Esophagus squamous epithelium (tissue), 5 donors: Measurements from ENCODE around the gene KIF26B. TPM values are rescaled to one million over a fixed set of nuclear protein-coding genes. Genes with fewer than 3 reads are reported as not detected.

ENCODE experiments used
- DNase-seq: peaks from one replicate; lab custom pipeline; 2025; lab: John Stamatoyannopoulos, UW
- H3K27ac ChIP-seq, 4 donors: fragments of 200-600 bp; sonication (generic); one replicate each; pipeline ENCODE4 v1.5.1; 2016 to 2019; ENCODE audit warnings: mild to moderate bottlenecking in 1 of 4
- H3K27me3 ChIP-seq, 4 donors: fragments of 200-600 bp; sonication (generic); 1 replicate in 3 of 4; 2 replicates in 1 of 4; pipeline versions ENCODE4 v1.5.1 to v1.6.0; 2017 to 2021; ENCODE audit warnings: antibody characterized with exemption in 1 of 4
- H3K36me3 ChIP-seq, 3 donors: fragments of 200-600 bp; sonication (generic); one replicate each; pipeline ENCODE4 v1.5.1; 2016 to 2019
- H3K4me1 ChIP-seq, 3 donors: fragments of 200-600 bp; sonication (generic); one replicate each; pipeline ENCODE4 v1.5.1; 2017 to 2019
- H3K4me3 ChIP-seq, 4 donors: fragments of 200-600 bp; sonication (generic); 1 replicate in 3 of 4; 2 replicates in 1 of 4; pipeline ENCODE4 v1.5.1; 2016 to 2019; ENCODE audit warnings: mild to moderate bottlenecking in 2 of 4, moderate library complexity in 1 of 4
- H3K9me3 ChIP-seq, 3 donors: fragments of 200-600 bp; sonication (generic); one replicate each; pipeline ENCODE4 v1.5.1; 2016 to 2019
- CTCF ChIP-seq, 6 experiments: fragments of 450-650 bp in 4 of 6; fragments of 200-600 bp in 2 of 6; sonication (generic) in 2 of 6; IDR thresholded peaks; one replicate each; pipeline ENCODE4 v1.5.1; 2016 to 2019; ENCODE audit warnings: antibody characterized with exemption in 6 of 6, mild to moderate bottlenecking in 4 of 6, moderate library complexity in 4 of 6
- POLR2A ChIP-seq, 4 donors: fragments of 450-650 bp; IDR thresholded peaks; one replicate each; pipeline ENCODE4 v1.6.1; 2017; ENCODE audit warnings: antibody characterized with exemption in 4 of 4, mild to moderate bottlenecking in 4 of 4, moderate library complexity in 3 of 4
- WGBS, 2 donors: methylation state at CpG; one replicate each; pipeline ENCODE4 v1.1.5; 2018; 5-methylcytosine and 5-hydroxymethylcytosine counted together
- intact Hi-C: fragments of 100-400 bp; cut with DNase I; formaldehyde crosslinking; loops from one replicate; pipeline ENCODE4 v1.15.0; 2022
- total RNA-seq, 4 donors: library from RNA; depleted of rRNA; stranded (reverse); fragments of >200 nt; gene quantifications; one replicate each; pipeline ENCODE4 v1.1.0, GENCODE V29; 2016
- donor health status: DM: yes; HTN: yes; CAD: no.

The KIF26B gene
- total RNA-seq, 4 donors from 2014 or later: 0.23 to 2.7 (median 1.0) TPM

GRCh38 chr1:245211035-245211749 is 56.4 kb downstream of the KIF26B start:
- TF ChIP-seq POLR2A (IDR thresholded peaks at IDR 0.05) (no peak), CTCF (IDR thresholded peaks at IDR 0.05) (no peak)
- 83 to 100% methylated on average over 6 to 10 of the region's 11 CpGs for WGBS, 2 donors
- intact Hi-C loops: no loop called here
- no peak overlapping the region for H3K27ac ChIP-seq
- no peaks in the 10 kb centered on the region for H3K27me3 ChIP-seq
- no peak for DNase-seq
- H3K36me3 ChIP-seq: no peaks in the 10 kb centered on the region
- H3K9me3 ChIP-seq: peaks cover 0 to 25% (median 17%) of the 10 kb centered on the region in 3 donors
- no peaks in the 10 kb centered on the region for H3K4me1 ChIP-seq
- no peak overlapping the region for H3K4me3 ChIP-seq

GRCh38 chr1:245211761-245212160 is 57.0 kb downstream of the KIF26B start:
- no peak overlapping the region for H3K27ac ChIP-seq
- no peak for DNase-seq
- intact Hi-C loops: no loop called here
- no peaks in the 10 kb centered on the region for H3K27me3 ChIP-seq
- H3K9me3 ChIP-seq: peaks cover 0 to 19% (median 12%) of the 10 kb centered on the region in 3 donors
- TF ChIP-seq CTCF (IDR thresholded peaks at IDR 0.05): no peak
- no peaks in the 10 kb centered on the region for H3K4me1 ChIP-seq
- H3K36me3 ChIP-seq: no peaks in the 10 kb centered on the region
- H3K4me3 ChIP-seq: no peak overlapping the region
- WGBS, 2 donors: 74 to 100% methylated on average over 2 to 3 of the region's 10 CpGs

GRCh38 chr1:245212221-245212710 is 57.5 kb downstream of the KIF26B start:
- no peaks in the 10 kb centered on the region for H3K27me3 ChIP-seq
- DNase-seq: no peak
- H3K4me1 ChIP-seq: no peaks in the 10 kb centered on the region
- no peak overlapping the region for H3K27ac ChIP-seq
- WGBS, 2 donors: 92 to 95% methylated on average over 11 to 15 of the region's 15 CpGs
- H3K36me3 ChIP-seq: no peaks in the 10 kb centered on the region
- intact Hi-C loops: no loop called here
- TF ChIP-seq CTCF (IDR thresholded peaks at IDR 0.05) (no peak), POLR2A (IDR thresholded peaks at IDR 0.05) (no peak)
- H3K9me3 ChIP-seq: peaks cover 0 to 14% (median 7%) of the 10 kb centered on the region in 3 donors
- H3K4me3 ChIP-seq: no peak overlapping the region

- peaks cover 0 to 4% (median 0%) of the 10 kb centered on the region in 3 donors for H3K9me3 ChIP-seq
- H3K36me3 ChIP-seq: no peaks in the 10 kb centered on the region
- no peak for TF ChIP-seq POLR2A (IDR thresholded peaks at IDR 0.05)
- TF ChIP-seq CTCF (IDR thresholded peaks at IDR 0.05): no peak
- no peak overlapping the region for H3K4me3 ChIP-seq
- no peak overlapping the region for H3K27ac ChIP-seq
- H3K27me3 ChIP-seq: peaks cover 0 to 3% (median 0%) of the 10 kb centered on the region in 4 donors
- DNase-seq: no peak
- no peaks in the 10 kb centered on the region for H3K4me1 ChIP-seq
- intact Hi-C loops: no loop called here
- WGBS, 2 donors: 80% methylated on average over 12 to 15 of the region's 15 CpGs
Observed at GRCh38 chr1:245213066-245213831, 58.5 kb downstream of the KIF26B start.

GRCh38 chr1:245215071-245215470 is 60.3 kb downstream of the KIF26B start:
- H3K4me1 ChIP-seq: no peaks in the 10 kb centered on the region
- H3K4me3 ChIP-seq: no peak overlapping the region
- no peak overlapping the region for H3K27ac ChIP-seq
- no peaks in the 10 kb centered on the region for H3K9me3 ChIP-seq
- WGBS, 2 donors: 28 to 81% methylated on average over 2 to 3 of the region's 8 CpGs
- DNase-seq: no peak
- H3K36me3 ChIP-seq: no peaks in the 10 kb centered on the region
- H3K27me3 ChIP-seq: peaks cover 0 to 3% (median 0%) of the 10 kb centered on the region in 4 donors
- TF ChIP-seq CTCF (IDR thresholded peaks at IDR 0.05) (no peak), POLR2A (IDR thresholded peaks at IDR 0.05) (no peak)
- intact Hi-C loops: no loop called here
